22Rv1 (cell line): Measurements from ENCODE around the gene IDH2.

Source experiments
- H3K27ac ChIP-seq: fragments of 450-650 bp; 2 replicates; pipeline ENCODE4 v1.5.1; 2017
- CTCF ChIP-seq: fragments of 450-650 bp; IDR thresholded peaks from 2 replicates; pipeline ENCODE4 v1.5.1; 2017; ENCODE audit warnings: mild to moderate bottlenecking
- ZFX ChIP-seq: fragments of 450-650 bp; IDR thresholded peaks from 2 replicates; pipeline ENCODE4 v1.6.1; 2017; ENCODE audit warnings: antibody characterized with exemption, borderline replicate concordance

Gene IDH2

DNA sequence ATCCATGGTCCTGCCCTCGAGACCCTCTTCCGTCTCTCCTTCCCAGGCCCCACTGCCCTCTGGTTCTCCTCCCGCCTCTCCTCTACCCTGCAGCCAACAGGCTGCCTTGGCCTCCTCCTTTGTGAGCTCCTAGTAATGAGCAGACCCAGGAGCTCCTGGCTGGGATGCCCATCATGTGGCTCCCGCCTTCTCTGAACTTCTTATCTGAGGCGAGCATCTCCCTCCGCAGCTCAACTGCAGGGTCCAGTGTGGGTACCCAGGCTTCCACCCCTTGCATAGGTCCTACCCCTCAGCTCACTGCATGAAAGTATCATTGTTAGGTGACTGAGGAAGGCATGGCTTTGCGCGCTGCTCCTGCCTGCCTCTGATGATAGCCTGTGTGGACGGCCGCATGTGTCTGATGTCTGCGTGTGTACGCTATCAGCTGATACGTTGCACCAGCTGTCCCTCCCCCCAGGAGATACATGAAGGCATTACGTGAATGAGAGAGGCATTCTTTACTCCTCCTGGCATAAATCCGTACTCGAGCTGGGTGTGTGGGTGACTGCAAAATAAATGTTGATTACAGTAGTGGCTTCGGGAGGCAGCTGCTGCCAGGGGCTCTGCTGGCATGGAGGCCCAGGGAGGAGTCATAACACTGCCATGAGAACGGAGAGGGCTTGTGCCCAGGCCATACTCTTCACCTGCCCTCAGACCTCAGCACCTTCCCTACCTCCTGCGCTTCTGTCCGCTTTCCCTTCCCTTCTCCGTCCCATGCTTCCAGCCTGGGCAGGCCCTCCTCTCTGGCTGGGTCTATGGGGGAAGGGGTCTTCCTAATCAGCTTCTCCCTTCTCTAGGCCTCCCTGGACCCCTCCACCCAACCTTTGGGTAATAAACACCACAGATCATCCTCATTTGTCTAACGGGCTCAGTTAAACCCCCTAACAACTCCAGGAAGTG lies 52.3 kb downstream of the IDH2 start:
- no peak for TF ChIP-seq ZFX
- no peak for TF ChIP-seq CTCF
- no peak overlapping the region for H3K27ac ChIP-seq

GRCh38 chr15:90049030-90049429 lies 53.2 kb downstream of the IDH2 start:
- H3K27ac ChIP-seq, result no peak overlapping the region
- TF ChIP-seq CTCF, result no peak
- no peak for TF ChIP-seq ZFX

- peak overlapping the region; percentile 70 for H3K27ac ChIP-seq
- TF ChIP-seq CTCF (no peak), ZFX (no peak)
Measured at GRCh38 chr15:90047956-90048575, 54.2 kb downstream of the IDH2 start.

GRCh38 chr15:90046911-90047392 lies 55.3 kb downstream of the IDH2 start:
- TF ChIP-seq CTCF (no peak), ZFX (no peak)
- H3K27ac ChIP-seq, result peak overlapping the region; percentile 70

DNA sequence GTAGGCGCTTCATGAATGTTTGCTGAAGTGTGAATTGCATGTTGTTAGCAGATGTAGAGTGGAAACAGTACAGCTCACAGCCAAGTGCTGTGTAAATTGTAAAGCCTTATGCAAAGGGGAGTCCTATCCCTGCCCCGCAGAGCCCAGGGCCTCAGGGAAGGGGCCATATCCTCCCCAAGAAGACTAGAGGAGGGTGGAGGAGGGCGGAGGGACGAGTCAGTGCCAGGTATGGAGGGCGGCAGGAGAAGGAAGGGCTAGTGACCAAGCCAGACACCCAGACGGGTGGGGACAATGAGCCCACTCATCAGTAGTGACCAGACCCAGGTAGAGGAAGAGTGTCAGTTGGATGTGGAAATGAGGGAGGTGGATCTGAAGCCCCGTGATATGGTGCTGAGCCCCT lies 56.0 kb downstream of the IDH2 start:
- peak overlapping the region; percentile 70 for H3K27ac ChIP-seq
- TF ChIP-seq ZFX (no peak), CTCF (no peak)

- H3K27ac ChIP-seq, result no peak overlapping the region
- TF ChIP-seq ZFX (no peak), CTCF (no peak)
Measured at GRCh38 chr15:90044916-90045371, 57.3 kb downstream of the IDH2 start.

- H3K27ac ChIP-seq, result no peak overlapping the region
- no peak for TF ChIP-seq CTCF
- TF ChIP-seq ZFX, result no peak
Measured at GRCh38 chr15:90044191-90044590, 58.1 kb downstream of the IDH2 start.
